Stimulated activated CD4-positive, alpha-beta T cell treated with anti-CD3 and anti-CD28 coated beads, Interleukin-4, amount 100 ng/mL, for 48 hours (primary cell): ENCODE results near the gene MACROD1.

ENCODE experiments used
- DNase-seq, 2 donors: peaks; one replicate each; pipeline ENCODE4 v3.0.0-alpha.2; 2020; ENCODE audit warnings: low read depth in 2 of 2

MACROD1 gene

GRCh38 chr11:64093233-64094039, 72.5 kb downstream of the MACROD1 start:
- no peak for DNase-seq

GRCh38 chr11:64092761-64093136, 73.2 kb downstream of the MACROD1 start:
- no peak for DNase-seq

- no peak for DNase-seq
These were observed 73.7 kb downstream of the MACROD1 start for GRCh38 chr11:64092111-64092760.

GRCh38 chr11:64090806-64091516, 75.0 kb downstream of the MACROD1 start:
- no peak for DNase-seq

- no peak for DNase-seq
These were observed 75.8 kb downstream of the MACROD1 start for GRCh38 chr11:64089915-64090805.

- no peak for DNase-seq
These were observed 76.4 kb downstream of the MACROD1 start for GRCh38 chr11:64089493-64089892.

- no peak for DNase-seq
These were observed 76.9 kb downstream of the MACROD1 start for GRCh38 chr11:64089027-64089360.

- no peak for DNase-seq
These were observed 77.5 kb downstream of the MACROD1 start for GRCh38 chr11:64088162-64089026.

GRCh38 chr11:64086258-64087123, 79.4 kb downstream of the MACROD1 start:
- no peak for DNase-seq

GRCh38 chr11:64085906-64086257, 80.0 kb downstream of the MACROD1 start:
- no peak for DNase-seq

GRCh38 chr11:64084951-64085710, 80.8 kb downstream of the MACROD1 start:
- no peak for DNase-seq

GRCh38 chr11:64084146-64084950, 81.6 kb downstream of the MACROD1 start:
- no peak for DNase-seq

- DNase-seq: no peak
These were observed 82.4 kb downstream of the MACROD1 start for GRCh38 chr11:64083398-64084080.

GRCh38 chr11:64081745-64082442, 84.0 kb downstream of the MACROD1 start:
- DNase-seq: no peak

GRCh38 chr11:64080390-64080789, 85.5 kb downstream of the MACROD1 start:
- no peak for DNase-seq

- DNase-seq: no peak
These were observed 87.0 kb downstream of the MACROD1 start for GRCh38 chr11:64078905-64079304.

- no peak for DNase-seq
These were observed 87.6 kb downstream of the MACROD1 start for GRCh38 chr11:64078284-64078683.
